Adrenal gland (tissue), 5 donors: ENCODE results near the gene MDN1.
"Not testable (repeated sequence)": the region's sequence is repeated elsewhere in the genome, so short reads cannot be mapped to it uniquely, and the experiment has no call there.

ENCODE experiments used
- POLR2A ChIP-seq, 2 donors: fragments of 450-650 bp; IDR thresholded peaks; one replicate each; pipeline ENCODE4 v1.6.1; 2017; ENCODE audit warnings: antibody characterized with exemption in 2 of 2, mild to moderate bottlenecking in 2 of 2, moderate library complexity in 1 of 2
- TF ChIP-seq, protein P1 (sequence below), 6 experiments: fragments of 450-650 bp in 4 of 6; fragments of 200-600 bp in 2 of 6; sonication (generic) in 1 of 6; IDR thresholded peaks; 1 replicate in 5 of 6; 2 replicates in 1 of 6; pipeline versions ENCODE4 v1.5.1 to v1.8.0; 2016 to 2021; ENCODE audit warnings: antibody characterized with exemption in 6 of 6, mild to moderate bottlenecking in 2 of 6, moderate library complexity in 1 of 6
- donor health status: DM: no; HTN: no; CAD: no.

DNA sequence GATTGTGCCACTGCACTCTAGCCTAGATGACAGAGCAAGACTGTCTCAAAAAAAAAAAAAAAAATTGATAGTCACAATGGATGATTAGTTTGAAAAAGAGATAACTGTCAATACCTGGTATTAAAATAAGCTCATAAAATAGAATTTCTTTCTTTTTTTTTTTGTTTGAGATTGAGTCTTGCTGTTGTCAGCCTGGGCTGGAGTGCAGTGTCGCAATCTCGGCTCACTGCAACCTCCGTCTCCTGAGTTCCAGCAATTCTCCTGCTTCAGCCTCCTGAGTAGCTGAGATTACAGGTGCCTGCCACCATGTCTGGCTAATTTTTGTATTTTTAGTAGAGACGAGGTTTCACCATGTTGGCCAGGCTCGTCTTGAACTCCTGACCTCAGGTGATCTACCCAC is 27.9 kb upstream of the MDN1 start:
- TF ChIP-seq, protein P1, sequence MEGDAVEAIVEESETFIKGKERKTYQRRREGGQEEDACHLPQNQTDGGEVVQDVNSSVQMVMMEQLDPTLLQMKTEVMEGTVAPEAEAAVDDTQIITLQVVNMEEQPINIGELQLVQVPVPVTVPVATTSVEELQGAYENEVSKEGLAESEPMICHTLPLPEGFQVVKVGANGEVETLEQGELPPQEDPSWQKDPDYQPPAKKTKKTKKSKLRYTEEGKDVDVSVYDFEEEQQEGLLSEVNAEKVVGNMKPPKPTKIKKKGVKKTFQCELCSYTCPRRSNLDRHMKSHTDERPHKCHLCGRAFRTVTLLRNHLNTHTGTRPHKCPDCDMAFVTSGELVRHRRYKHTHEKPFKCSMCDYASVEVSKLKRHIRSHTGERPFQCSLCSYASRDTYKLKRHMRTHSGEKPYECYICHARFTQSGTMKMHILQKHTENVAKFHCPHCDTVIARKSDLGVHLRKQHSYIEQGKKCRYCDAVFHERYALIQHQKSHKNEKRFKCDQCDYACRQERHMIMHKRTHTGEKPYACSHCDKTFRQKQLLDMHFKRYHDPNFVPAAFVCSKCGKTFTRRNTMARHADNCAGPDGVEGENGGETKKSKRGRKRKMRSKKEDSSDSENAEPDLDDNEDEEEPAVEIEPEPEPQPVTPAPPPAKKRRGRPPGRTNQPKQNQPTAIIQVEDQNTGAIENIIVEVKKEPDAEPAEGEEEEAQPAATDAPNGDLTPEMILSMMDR (IDR thresholded peaks at IDR 0.05): not testable (repeated sequence)
- not testable (repeated sequence) for TF ChIP-seq POLR2A (IDR thresholded peaks at IDR 0.05)
